GM12878 (cell line): ENCODE measurements around the gene ARL17A. TPM values are rescaled to one million over a fixed set of nuclear protein-coding genes. Genes with fewer than 3 reads are reported as not detected.
"Not testable (repeated sequence)": the region's sequence is repeated elsewhere in the genome, so short reads cannot be mapped to it uniquely, and the experiment has no call there.

Source experiments
- ATAC-seq: fragments of 200-7000 bp; cut with Tn5 transposase; 3 replicates; pipeline ENCODE4 v1.9.1; 2020; ENCODE audit warnings: mild to moderate bottlenecking, moderate library complexity
- BruUV-seq: library from RNA; stranded (reverse); fragments of 400-500 nt; replicated peaks from 2 replicates; lab custom pipeline; 2021; lab: Mats Ljungman, UMichigan
- CTCF ChIA-PET: fragments of 300-600 bp; sonication (Branson Sonifier 250); formaldehyde crosslinking; extraction: SDS; loops from one replicate; lab custom pipeline; 2021; ENCODE audit warnings: inconsistent platforms; lab: Yijun Ruan, JAX
- POLR2A ChIA-PET: fragments of 350-600 bp; formaldehyde crosslinking; extraction: SDS; loops from one replicate; lab custom pipeline; 2021; ENCODE audit warnings: inconsistent platforms; lab: Charles Lee
- RAD21 ChIA-PET: fragments of 300-600 bp; sonication (Branson Sonifier 250); formaldehyde crosslinking; loops from one replicate; lab custom pipeline; 2023; ENCODE audit warnings: antibody characterized with exemption; ENCODE audit not compliant: unreplicated experiment; lab: Charles Lee
- SMC1A ChIA-PET: fragments of 300-600 bp; sonication (Branson Sonifier 250); formaldehyde crosslinking; loops from one replicate; lab custom pipeline; 2023; ENCODE audit not compliant: unreplicated experiment, uncharacterized antibody; lab: Charles Lee
- DNase-seq: peaks from one replicate; pipeline ENCODE4 v3.0.0-alpha.2; 2011; ENCODE audit warnings: low read depth, low spot score
- FAIRE-seq: peaks from 3 replicates; lab custom pipeline; 2011; peaks lifted over from hg19 to GRCh38; lab: Jason Lieb, UNC
- H2AFZ ChIP-seq: 2 replicates; pipeline ENCODE4 v1.6.0; 2011; ENCODE audit warnings: low read depth, low read length, control low read depth; ENCODE audit not compliant: control insufficient read depth
- H3K27ac ChIP-seq: 2 replicates; pipeline ENCODE4 v1.5.1; 2011; ENCODE audit warnings: control low read depth; ENCODE audit not compliant: control insufficient read depth, insufficient read depth
- H3K27me3 ChIP-seq, 2 experiments: replicated peaks in 1 of 2; 2 replicates each; pipeline versions ENCODE4 v1.6.0 to v1.6.1; 2011; ENCODE audit warnings: low read length in 1 of 2; ENCODE audit not compliant: control insufficient read depth in 2 of 2, insufficient read depth in 2 of 2
- H3K36me3 ChIP-seq, 2 experiments: 2 replicates each; pipeline ENCODE4 v1.5.1; 2011; ENCODE audit warnings: low read length in 1 of 2; ENCODE audit not compliant: control insufficient read depth in 2 of 2, insufficient read depth in 2 of 2
- H3K4me1 ChIP-seq: 2 replicates; pipeline ENCODE4 v1.6.1; 2011; ENCODE audit warnings: mild to moderate bottlenecking, low read length, moderate library complexity, mixed read lengths; ENCODE audit not compliant: control insufficient read depth, insufficient read depth
- H3K4me2 ChIP-seq: 2 replicates; pipeline ENCODE4 v1.6.0; 2011; ENCODE audit warnings: control low read depth; ENCODE audit not compliant: control insufficient read depth, insufficient read depth
- H3K4me3 ChIP-seq: fragments of 200-600 bp; sonication (generic); 2 replicates; pipeline ENCODE4 v1.5.1; 2016
- H3K79me2 ChIP-seq: 2 replicates; pipeline ENCODE4 v1.6.0; 2011; ENCODE audit warnings: low read length; ENCODE audit not compliant: control insufficient read depth, insufficient read depth
- H3K9ac ChIP-seq: 2 replicates; pipeline ENCODE4 v1.8.0; 2011; ENCODE audit warnings: low read length, control low read depth, mixed read lengths; ENCODE audit not compliant: control insufficient read depth, insufficient read depth
- H3K9me3 ChIP-seq: replicated peaks from 3 replicates; pipeline ENCODE4 v1.5.1; 2011; ENCODE audit warnings: mild to moderate bottlenecking, low read length; ENCODE audit not compliant: control insufficient read depth, insufficient read depth
- H4K20me1 ChIP-seq: 2 replicates; pipeline ENCODE4 v1.6.0; 2011; ENCODE audit not compliant: control insufficient read depth, insufficient read depth
- WGBS: methylation state at CpG from one replicate; pipeline ENCODE4 v1.1.6; 2016; ENCODE audit warnings: low lambda C conversion rate; ENCODE audit not compliant: insufficient replicate concordance, insufficient coverage; ENCODE audit errors: missing lambda C conversion rate; 5-methylcytosine and 5-hydroxymethylcytosine counted together
- in situ Hi-C: fragments of 300-500 bp; cut with MboI; formaldehyde crosslinking; loops from 9 replicates; pipeline ENCODE4 v1.14.3; 2018; ENCODE audit warnings: mixed read lengths
- intact Hi-C: fragments of 100-400 bp; cut with micrococcal nuclease; formaldehyde crosslinking; loops from one replicate; pipeline ENCODE4 v1.14.2; 2022; ENCODE audit not compliant: unreplicated experiment
- polyA plus RNA-seq, 11 experiments: library from polyadenylated mRNA; depleted of rRNA in 4 of 11; unstranded in 6 of 11; stranded (reverse) in 5 of 11; fragments of >200 nt; fragmentation: Nextera tagmentation in 4 of 11; fragmentation: Illumina TruSeq in 1 of 11; extraction: Ambion mirVana in 4 of 11; extraction: Trizol in 1 of 11; gene quantifications; 1 replicate in 1 of 11; 2 replicates in 10 of 11; pipeline versions ENCODE4 v1.2.1 to v1.2.3, GENCODE V29; 2011 to 2016; ENCODE audit warnings: inconsistent platforms in 2 of 11, missing spikeins in 2 of 11, low read depth in 1 of 11
- small RNA-seq: library from RNA; depleted of rRNA; stranded (forward); fragments of <200 nt; gene quantifications from one replicate; pipeline ENCODE3, GENCODE V24; 2014
- total RNA-seq, 4 experiments: library from RNA; depleted of rRNA in 3 of 4; stranded (reverse); fragments of >200 nt in 3 of 4; fragmentation: Illumina TruSeq in 1 of 4; extraction: Trizol in 1 of 4; gene quantifications; 2 replicates each; pipeline versions ENCODE4 v1.2.1 to v1.2.3, GENCODE V29; 2013 to 2021

The ARL17A gene
- total and polyA plus RNA-seq, 10 of the 15 experiments (the other 5 are each of a cell fraction or from before 2014, with no cell fraction given) = 4.0 to 39.1 (median 18.2) TPM

DNA sequence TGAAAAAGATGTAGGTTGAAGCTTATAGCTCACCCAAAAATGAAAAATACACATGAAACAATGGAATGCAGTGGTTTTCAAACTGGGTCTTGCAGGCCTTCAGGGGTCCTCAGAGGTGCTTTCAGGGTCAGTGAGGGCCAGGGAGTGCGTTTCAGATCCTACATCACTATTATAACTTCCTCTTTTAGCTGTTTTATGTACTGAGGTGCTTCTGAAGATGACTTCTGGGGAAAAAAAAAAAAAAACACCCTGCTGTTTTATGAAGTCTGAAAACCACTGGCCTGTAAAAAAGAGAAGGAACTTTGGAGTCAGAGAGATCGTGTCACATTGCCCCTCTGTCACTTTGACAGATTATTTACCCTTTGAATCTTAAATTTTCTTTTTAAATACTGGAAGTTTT is 103.9 kb downstream of the ARL17A start:
- H3K4me3 ChIP-seq, H3K79me2 ChIP-seq, H3K4me2 ChIP-seq, POLR2A ChIA-PET, RAD21 ChIA-PET, SMC1A ChIA-PET, H3K9me3 ChIP-seq, H4K20me1 ChIP-seq, intact Hi-C loops, DNase-seq, CTCF ChIA-PET, BruUV-seq, H3K36me3 ChIP-seq, ATAC-seq, FAIRE-seq, H3K4me1 ChIP-seq, in situ Hi-C loops, H3K27ac ChIP-seq, H2AFZ ChIP-seq, H3K9ac ChIP-seq, H3K27me3 ChIP-seq: not testable (repeated sequence)
- WGBS = no CpG with 5 or more reads among the region's 2 CpGs

DNA sequence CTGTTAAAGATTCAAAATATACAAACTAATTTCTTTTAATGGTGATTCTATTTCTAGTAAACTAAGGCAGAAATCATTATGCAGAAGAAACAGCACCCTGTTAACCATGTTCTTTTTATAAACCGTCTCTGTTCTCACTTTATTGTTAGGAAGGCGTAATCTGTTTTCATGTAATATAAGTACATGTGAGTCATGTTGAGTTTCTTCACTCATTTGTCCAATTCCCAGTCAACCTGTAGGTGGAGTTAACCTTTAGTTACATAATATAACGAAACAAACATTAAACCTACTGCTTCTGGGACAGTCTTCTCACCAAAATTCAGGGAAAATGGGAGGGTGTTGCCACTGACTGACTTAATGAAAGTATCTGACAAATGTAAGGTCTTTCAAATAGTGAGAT is 105.0 kb downstream of the ARL17A start:
- H3K79me2 ChIP-seq, H2AFZ ChIP-seq, in situ Hi-C loops, H4K20me1 ChIP-seq, H3K9ac ChIP-seq, ATAC-seq, CTCF ChIA-PET, DNase-seq, RAD21 ChIA-PET, SMC1A ChIA-PET, H3K36me3 ChIP-seq, POLR2A ChIA-PET, H3K4me1 ChIP-seq, H3K4me3 ChIP-seq, H3K4me2 ChIP-seq, H3K27ac ChIP-seq, BruUV-seq, H3K9me3 ChIP-seq, H3K27me3 ChIP-seq, intact Hi-C loops: not testable (repeated sequence)
- FAIRE-seq = peak; percentile 83
- WGBS = no CpG with 5 or more reads among the region's 3 CpGs

DNA sequence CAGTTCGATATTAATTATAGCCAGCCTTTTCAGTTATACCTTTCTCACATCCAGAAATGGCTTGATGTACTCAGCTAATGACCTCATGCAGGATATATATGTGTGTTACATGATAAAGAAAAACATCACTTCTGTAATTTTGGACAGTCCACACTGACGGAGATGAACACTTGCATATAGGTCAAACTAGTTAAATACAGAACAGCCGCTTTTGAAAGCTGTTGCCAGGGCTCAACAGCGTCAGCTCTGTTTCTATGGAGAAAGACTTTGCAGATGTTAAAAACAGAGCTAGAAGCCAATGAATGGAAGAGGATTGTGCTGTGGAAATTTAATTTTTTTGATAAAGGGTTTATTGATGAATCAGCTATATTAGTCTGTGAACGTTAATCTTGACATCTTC is 111.9 kb downstream of the ARL17A start:
- FAIRE-seq, H3K4me2 ChIP-seq, BruUV-seq, H3K36me3 ChIP-seq, SMC1A ChIA-PET, H4K20me1 ChIP-seq, H3K4me3 ChIP-seq, intact Hi-C loops, POLR2A ChIA-PET, H3K27ac ChIP-seq, H3K27me3 ChIP-seq, in situ Hi-C loops, DNase-seq, H3K9ac ChIP-seq, H2AFZ ChIP-seq, H3K4me1 ChIP-seq, ATAC-seq, H3K79me2 ChIP-seq, CTCF ChIA-PET, RAD21 ChIA-PET, H3K9me3 ChIP-seq: not testable (repeated sequence)
- WGBS = no CpG with 5 or more reads among the region's 5 CpGs

Small RNAs within 50 kb of the gene (small RNA-seq; reads per million reads assigned to genes)
- gene RN7SL199P = not detected

Other genes starting within 250 kb of the ARL17A start
- 5.8 and 6.0 TPM in 2 replicates for gene ARL17B, start 217.9 kb downstream of the ARL17A start, total RNA-seq (2014; rRNA removed)
- 7.2 and 8.2 TPM in 2 replicates for gene ARL17B, start 217.9 kb downstream of the ARL17A start, total RNA-seq (2014; rRNA removed; fragmentation: Illumina TruSeq; extraction: Trizol)
- 15.3 and 17.2 TPM in 2 replicates for gene ARL17B, start 217.9 kb downstream of the ARL17A start, total RNA-seq (2021)
- 9.3 and 11.0 TPM in 2 replicates for gene ARL17B, start 217.9 kb downstream of the ARL17A start, polyA plus RNA-seq (2011; rRNA removed)
- 6.7 and 7.4 TPM in 2 replicates for gene ARL17B, start 217.9 kb downstream of the ARL17A start, polyA plus RNA-seq (2014; fragmentation: Illumina TruSeq; extraction: Trizol)
- 10 to 100 TPM; 23.3 to 23.6 TPM for gene ARL17B, start 217.9 kb downstream of the ARL17A start, polyA plus RNA-seq (2014; fragmentation: Nextera tagmentation; extraction: Ambion mirVana)
- gene ARL17B, start 217.9 kb downstream of the ARL17A start, polyA plus RNA-seq (2014; rRNA removed) = 9.5 and 13.1 TPM in 2 replicates
- gene ARL17B, start 217.9 kb downstream of the ARL17A start, polyA plus RNA-seq (2016; fragmentation: Nextera tagmentation; extraction: Ambion mirVana) = 10 to 100 TPM; 24.8 to 25.1 TPM
- gene LRRC37A2, start 67.2 kb downstream of the ARL17A start, total RNA-seq (2014; rRNA removed) = 5.4 TPM in 2 replicates
- gene LRRC37A2, start 67.2 kb downstream of the ARL17A start, total RNA-seq (2014; rRNA removed; fragmentation: Illumina TruSeq; extraction: Trizol) = 5.9 and 6.2 TPM in 2 replicates
- 5.6 and 5.8 TPM in 2 replicates for gene LRRC37A2, start 67.2 kb downstream of the ARL17A start, total RNA-seq (2021)
- gene LRRC37A2, start 67.2 kb downstream of the ARL17A start, polyA plus RNA-seq (2011; rRNA removed) = 8.4 and 9.9 TPM in 2 replicates
- 7.1 TPM in 2 replicates for gene LRRC37A2, start 67.2 kb downstream of the ARL17A start, polyA plus RNA-seq (2014; fragmentation: Illumina TruSeq; extraction: Trizol)
- gene LRRC37A2, start 67.2 kb downstream of the ARL17A start, polyA plus RNA-seq (2014; fragmentation: Nextera tagmentation; extraction: Ambion mirVana) = 1 to 10 TPM; 2.8 to 4.0 TPM
- gene LRRC37A2, start 67.2 kb downstream of the ARL17A start, polyA plus RNA-seq (2014; rRNA removed) = 4.8 and 5.3 TPM in 2 replicates
- 10 to 100 TPM in 1 of 2 experiments, 1 to 10 TPM in 1; 9.9 to 10.5 TPM for gene LRRC37A2, start 67.2 kb downstream of the ARL17A start, polyA plus RNA-seq (2016; fragmentation: Nextera tagmentation; extraction: Ambion mirVana)
- gene NSF, start 11.0 kb upstream of the ARL17A start, total RNA-seq (2014; rRNA removed) = 14.4 and 16.9 TPM in 2 replicates
- 15.5 and 15.8 TPM in 2 replicates for gene NSF, start 11.0 kb upstream of the ARL17A start, total RNA-seq (2014; rRNA removed; fragmentation: Illumina TruSeq; extraction: Trizol)
- gene NSF, start 11.0 kb upstream of the ARL17A start, total RNA-seq (2021) = 16.0 and 18.1 TPM in 2 replicates
- gene NSF, start 11.0 kb upstream of the ARL17A start, polyA plus RNA-seq (2011; rRNA removed) = 16.6 and 18.7 TPM in 2 replicates
- 17.2 and 19.4 TPM in 2 replicates for gene NSF, start 11.0 kb upstream of the ARL17A start, polyA plus RNA-seq (2014; fragmentation: Illumina TruSeq; extraction: Trizol)
- 1 to 10 TPM; 6.8 to 7.6 TPM for gene NSF, start 11.0 kb upstream of the ARL17A start, polyA plus RNA-seq (2014; fragmentation: Nextera tagmentation; extraction: Ambion mirVana)
- 8.9 and 10.2 TPM in 2 replicates for gene NSF, start 11.0 kb upstream of the ARL17A start, polyA plus RNA-seq (2014; rRNA removed)
- 10 to 100 TPM; 24.3 to 25.6 TPM for gene NSF, start 11.0 kb upstream of the ARL17A start, polyA plus RNA-seq (2016; fragmentation: Nextera tagmentation; extraction: Ambion mirVana)
- gene WNT3, start 239.0 kb upstream of the ARL17A start, total RNA-seq (2014; rRNA removed) = not detected in 2 replicates
- gene WNT3, start 239.0 kb upstream of the ARL17A start, total RNA-seq (2014; rRNA removed; fragmentation: Illumina TruSeq; extraction: Trizol) = not detected in 2 replicates
- gene WNT3, start 239.0 kb upstream of the ARL17A start, total RNA-seq (2021) = not detected in 2 replicates
- 0.01 TPM in 1 of 2 replicates, not detected in the other for gene WNT3, start 239.0 kb upstream of the ARL17A start, polyA plus RNA-seq (2011; rRNA removed)
- gene WNT3, start 239.0 kb upstream of the ARL17A start, polyA plus RNA-seq (2014; fragmentation: Illumina TruSeq; extraction: Trizol) = not detected in 2 replicates
- gene WNT3, start 239.0 kb upstream of the ARL17A start, polyA plus RNA-seq (2014; fragmentation: Nextera tagmentation; extraction: Ambion mirVana) = not detected
- gene WNT3, start 239.0 kb upstream of the ARL17A start, polyA plus RNA-seq (2014; rRNA removed) = 0.03 TPM in 1 of 2 replicates, not detected in the other
- gene WNT3, start 239.0 kb upstream of the ARL17A start, polyA plus RNA-seq (2016; fragmentation: Nextera tagmentation; extraction: Ambion mirVana) = not detected